Loucy (cell line): ENCODE measurements around the gene RHCE.

Experiments used
- H2AFZ ChIP-seq: fragments of 200-600 bp; sonication (generic); 2 replicates; pipeline ENCODE4 v1.6.0; 2016; ENCODE audit warnings: antibody characterized with exemption, mild to moderate bottlenecking, low read length, moderate library complexity
- H3F3A ChIP-seq: fragments of 200-600 bp; 2 replicates; pipeline ENCODE4 v1.6.0; 2016; ENCODE audit warnings: antibody characterized with exemption, low read depth, mild to moderate bottlenecking
- H3K27me3 ChIP-seq: fragments of 200-600 bp; sonication (generic); 2 replicates; pipeline ENCODE4 v1.6.1; 2014; ENCODE audit warnings: low read length, mild to moderate bottlenecking; ENCODE audit not compliant: insufficient read depth, poor library complexity, severe bottlenecking
- H3K36me3 ChIP-seq: fragments of 200-600 bp; sonication (generic); 2 replicates; pipeline ENCODE4 v1.6.1; 2016; ENCODE audit warnings: low read length; ENCODE audit not compliant: insufficient read depth
- H3K4me1 ChIP-seq: fragments of 200-600 bp; sonication (generic); 2 replicates; pipeline ENCODE4 v1.5.1; 2014; ENCODE audit warnings: low read length, mild to moderate bottlenecking; ENCODE audit not compliant: insufficient read depth, poor library complexity, severe bottlenecking
- H3K4me2 ChIP-seq: fragments of 200-600 bp; sonication (generic); 2 replicates; pipeline ENCODE4 v1.6.0; 2014; ENCODE audit warnings: antibody characterized with exemption, low read length, low read depth, mild to moderate bottlenecking; ENCODE audit not compliant: poor library complexity, severe bottlenecking
- H3K4me3 ChIP-seq: fragments of 200-600 bp; sonication (generic); 2 replicates; pipeline ENCODE4 v1.5.1; 2014; ENCODE audit warnings: low read length, mild to moderate bottlenecking, mixed read lengths; ENCODE audit not compliant: poor library complexity, severe bottlenecking
- H3K79me2 ChIP-seq: fragments of 200-600 bp; sonication (generic); 2 replicates; pipeline ENCODE4 v1.6.1; 2014; ENCODE audit warnings: low read length; ENCODE audit not compliant: insufficient read depth
- H3K9ac ChIP-seq: fragments of 200-600 bp; sonication (generic); 2 replicates; pipeline ENCODE4 v1.6.0; 2014; ENCODE audit warnings: mild to moderate bottlenecking, low read depth, low read length, moderate library complexity; ENCODE audit not compliant: poor library complexity, severe bottlenecking
- H3K9me2 ChIP-seq: fragments of 200-600 bp; sonication (generic); replicated peaks from 2 replicates; pipeline ENCODE4 v1.6.1; 2016; ENCODE audit warnings: low read depth, low read length, mixed read lengths
- H3K9me3 ChIP-seq: fragments of 200-600 bp; sonication (generic); 2 replicates; pipeline ENCODE4 v1.6.1; 2014; ENCODE audit warnings: mild to moderate bottlenecking, antibody characterized with exemption, low read length, low read depth; ENCODE audit not compliant: insufficient read depth
- H4K20me1 ChIP-seq: fragments of 200-600 bp; sonication (generic); 2 replicates; pipeline ENCODE4 v1.6.0; 2014; ENCODE audit warnings: antibody characterized with exemption, low read length, mild to moderate bottlenecking; ENCODE audit not compliant: insufficient read depth, poor library complexity, severe bottlenecking
- CTCF ChIP-seq: fragments of 200-600 bp; sonication (generic); conservative IDR thresholded peaks from 2 replicates; pipeline ENCODE4 v1.5.1; 2014; ENCODE audit warnings: mild to moderate bottlenecking, antibody characterized with exemption, low read length
- EZH2phosphoT487 ChIP-seq: fragments of 200-600 bp; IDR thresholded peaks from 2 replicates; pipeline ENCODE4 v1.6.1; 2018; ENCODE audit warnings: antibody characterized with exemption, mild to moderate bottlenecking, moderate library complexity, borderline replicate concordance

Gene RHCE

DNA sequence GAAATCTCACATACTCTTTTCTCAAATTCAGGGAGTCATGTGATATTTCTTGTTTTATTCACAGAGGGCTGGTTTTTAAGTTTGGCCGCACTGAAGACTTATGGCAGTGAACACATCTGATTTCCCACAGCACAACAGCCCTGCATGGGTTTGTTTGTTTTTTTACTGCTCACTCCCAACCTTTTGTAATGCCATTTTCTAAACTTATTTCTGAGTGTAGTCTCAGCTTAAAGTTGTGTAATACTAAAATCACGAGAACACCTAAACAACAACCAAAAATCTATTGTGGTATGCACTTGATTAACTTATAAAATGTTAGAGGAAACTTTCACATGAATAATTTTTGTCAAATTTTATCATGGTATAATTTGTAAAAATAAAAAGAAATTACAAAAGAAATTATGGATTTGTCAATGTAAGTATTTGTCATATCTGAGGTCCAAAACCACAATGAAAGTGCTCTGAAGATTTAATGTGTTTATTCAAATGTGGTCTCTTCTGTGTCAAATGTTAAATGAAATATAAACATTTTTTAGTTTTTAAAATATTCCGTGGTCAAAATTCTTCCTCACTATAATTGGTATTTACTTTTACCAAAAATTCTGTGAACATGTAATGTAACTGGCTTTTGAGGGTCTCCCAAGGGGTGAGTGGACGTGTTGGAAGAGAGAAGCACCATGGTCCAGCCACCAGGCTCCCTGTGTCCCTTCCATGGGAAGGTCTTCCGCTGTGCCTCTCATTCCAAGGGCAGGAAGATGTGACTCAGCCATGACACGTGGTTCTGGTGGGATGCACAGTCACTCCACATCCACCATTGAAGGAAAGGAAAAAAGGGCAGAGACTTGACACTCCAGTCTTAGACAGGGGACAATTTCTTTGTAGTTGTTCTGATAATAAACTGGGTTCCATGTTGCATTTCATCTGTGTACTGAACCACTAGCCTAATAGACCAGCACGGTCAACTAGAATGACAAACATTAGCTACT is 59.7 kb downstream of the RHCE start:
- Histone ChIP-seq H3K4me2 (no peak overlapping the region), H3K36me3 (peaks cover 47% of the 10 kb centered on the region; the same call in 1 of the 2 replicates), H3K27me3 (no peaks in the 10 kb centered on the region), H2AFZ (no peak overlapping the region), H3F3A (no peaks in the 10 kb centered on the region), H3K9ac (no peak overlapping the region), H3K4me3 (no peak overlapping the region), H3K79me2 (no peaks in the 10 kb centered on the region), H3K4me1 (no peaks in the 10 kb centered on the region), H3K9me3 (no peaks in the 10 kb centered on the region), H3K9me2 (no peaks in the 10 kb centered on the region), H4K20me1 (no peaks in the 10 kb centered on the region)
- TF ChIP-seq CTCF (no peak), EZH2phosphoT487 (no peak)

DNA sequence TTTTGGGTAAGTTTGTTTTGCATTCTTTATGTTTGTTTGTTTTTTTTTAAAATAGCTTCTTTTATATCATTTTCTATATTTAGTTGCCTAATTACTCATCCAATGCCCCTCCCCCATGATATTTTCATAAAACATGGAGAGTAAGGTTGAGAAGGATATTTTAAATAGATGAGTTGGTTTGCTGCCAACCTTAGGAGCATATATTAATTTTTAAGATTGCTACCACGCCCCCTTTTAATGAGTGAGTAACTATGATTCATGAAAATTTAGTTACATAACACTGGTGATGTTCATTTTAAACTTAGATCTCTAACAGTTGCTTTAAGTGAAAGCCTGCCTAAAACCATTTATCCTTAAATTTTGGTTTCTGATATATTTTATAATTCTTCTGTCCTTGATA is 63.8 kb downstream of the RHCE start:
- no peaks in the 10 kb centered on the region for H4K20me1 ChIP-seq
- no peaks in the 10 kb centered on the region for H3K27me3 ChIP-seq
- no peak overlapping the region for H3K9ac ChIP-seq
- no peaks in the 10 kb centered on the region for H3K4me1 ChIP-seq
- H3K9me3 ChIP-seq = no peaks in the 10 kb centered on the region
- H3K4me3 ChIP-seq = no peak overlapping the region
- no peaks in the 10 kb centered on the region for H3K79me2 ChIP-seq
- no peaks in the 10 kb centered on the region for H3K9me2 ChIP-seq
- no peaks in the 10 kb centered on the region for H3F3A ChIP-seq
- no peak for TF ChIP-seq EZH2phosphoT487
- TF ChIP-seq CTCF = no peak
- H3K36me3 ChIP-seq = peaks cover 73% of the 10 kb centered on the region
- no peak overlapping the region for H3K4me2 ChIP-seq
- H2AFZ ChIP-seq = no peak overlapping the region

DNA sequence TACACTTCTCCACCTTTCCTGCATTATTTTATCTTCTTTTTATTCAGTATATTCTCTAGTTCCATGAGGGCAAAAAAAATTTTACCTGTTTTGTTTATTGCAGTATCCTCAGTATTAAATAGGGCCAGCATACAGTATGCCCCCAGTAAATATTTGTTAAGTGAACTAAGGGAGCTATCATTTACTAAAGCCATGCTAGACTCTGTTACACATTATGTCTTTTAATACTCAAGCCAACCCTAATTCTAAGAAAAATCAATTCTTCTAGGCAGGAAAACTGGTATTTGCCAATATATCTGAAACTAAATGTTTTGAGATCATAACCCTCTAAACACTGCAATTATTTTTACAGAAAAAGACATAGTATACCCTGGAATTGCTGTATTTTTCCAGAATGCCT is 64.2 kb downstream of the RHCE start:
- no peak overlapping the region for H3K9ac ChIP-seq
- H3K4me1 ChIP-seq = no peaks in the 10 kb centered on the region
- H2AFZ ChIP-seq = no peak overlapping the region
- no peaks in the 10 kb centered on the region for H3F3A ChIP-seq
- H3K4me2 ChIP-seq = no peak overlapping the region
- TF ChIP-seq CTCF = no peak
- no peak for TF ChIP-seq EZH2phosphoT487
- no peaks in the 10 kb centered on the region for H3K79me2 ChIP-seq
- no peak overlapping the region for H3K4me3 ChIP-seq
- H4K20me1 ChIP-seq = no peaks in the 10 kb centered on the region
- peaks cover 71% of the 10 kb centered on the region for H3K36me3 ChIP-seq
- no peaks in the 10 kb centered on the region for H3K9me3 ChIP-seq
- no peaks in the 10 kb centered on the region for H3K27me3 ChIP-seq
- no peaks in the 10 kb centered on the region for H3K9me2 ChIP-seq
